ENCODE measurements around the gene CASP14.

DNA sequence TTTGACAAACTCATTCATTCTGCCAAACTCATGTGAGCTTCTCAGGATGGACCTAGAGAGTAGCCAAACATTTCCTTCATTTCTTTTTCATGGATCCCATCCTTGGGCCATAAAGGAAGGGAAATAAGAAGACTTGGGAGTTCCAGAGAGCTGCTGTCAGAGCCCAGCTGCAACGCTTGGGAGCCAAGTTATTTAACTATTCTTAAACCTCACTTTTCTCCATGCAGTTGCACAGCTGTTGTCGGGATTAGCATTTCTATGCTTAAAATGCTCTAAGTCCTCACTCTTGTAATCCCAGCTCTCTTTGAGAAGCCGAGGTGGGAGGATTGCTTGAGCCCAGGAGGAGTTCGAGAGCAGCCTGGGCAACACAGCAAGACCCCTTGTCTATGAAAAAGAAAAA lies 11.7 kb upstream of the CASP14 start:
- TF ChIP-seq CTCF (IDR thresholded peaks at IDR 0.05) (no peak), POLR2A (IDR thresholded peaks at IDR 0.05) (no peak), POLR2AphosphoS5 (IDR thresholded peaks at IDR 0.05) (no peak)

Data from prostate gland (tissue), 2 donors.